Muscle of back (tissue), 11 donors: ENCODE results near the gene RBM10. TPM values are rescaled to one million over a fixed set of nuclear protein-coding genes. Genes with fewer than 3 reads are reported as not detected.

Experiments used
- DNase-seq, 3 donors: peaks; one replicate each; pipeline versions ENCODE4 v3.0.0 to v3.0.0-alpha.2; 2013
- polyA plus RNA-seq, 10 donors: library from polyadenylated mRNA; unstranded; fragments of 120-200 nt; gene quantifications; one replicate each; pipeline ENCODE4 v1.2.1, GENCODE V29; 2013; ENCODE audit not compliant: insufficient read length in 10 of 10

Gene RBM10
- polyA plus RNA-seq, 10 donors, result 28.6 to 43.4 (median 34.4) TPM

DNA sequence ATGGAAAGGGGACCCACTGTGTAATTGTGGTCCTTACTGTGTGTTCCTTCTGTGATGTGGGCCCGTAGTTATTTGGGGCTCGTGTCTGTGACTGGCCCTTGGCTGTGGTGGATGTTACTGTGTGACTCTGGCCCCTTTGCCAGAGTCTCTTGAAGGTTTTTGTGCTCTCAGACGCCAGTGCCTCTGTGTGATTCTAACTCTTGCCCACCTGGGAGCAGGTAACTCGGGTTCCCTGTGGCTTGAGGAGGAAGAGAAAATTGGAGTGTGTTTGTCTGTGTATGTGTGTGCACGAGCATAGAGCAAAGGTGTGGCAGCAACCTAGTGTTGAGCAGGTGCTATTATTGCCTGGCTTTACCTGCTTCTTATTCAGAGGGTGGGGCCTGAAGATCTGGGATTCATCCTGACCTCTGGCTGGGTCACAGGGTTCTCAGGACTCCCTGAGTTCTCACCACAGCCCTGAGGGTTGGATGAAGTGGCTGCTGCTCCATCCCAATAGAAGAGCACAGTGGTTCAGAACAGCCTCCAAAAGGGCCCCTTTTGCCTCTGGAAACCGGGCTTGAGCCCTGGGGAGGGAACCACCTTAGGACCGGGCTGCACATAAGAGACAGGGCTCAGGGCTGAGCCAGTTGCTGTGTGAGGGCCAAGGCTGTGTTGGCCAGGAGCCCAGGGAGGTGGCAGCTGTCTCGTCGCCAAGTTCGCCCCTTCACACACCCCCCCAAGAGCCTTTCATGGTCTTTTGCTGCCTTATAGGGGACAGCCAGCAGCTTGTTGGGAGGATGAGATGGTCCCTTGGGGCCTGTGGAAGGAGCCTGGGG, 1.3 kb downstream of the RBM10 start:
- peak in 1 of 3 donors; percentile 22 for DNase-seq

DNA sequence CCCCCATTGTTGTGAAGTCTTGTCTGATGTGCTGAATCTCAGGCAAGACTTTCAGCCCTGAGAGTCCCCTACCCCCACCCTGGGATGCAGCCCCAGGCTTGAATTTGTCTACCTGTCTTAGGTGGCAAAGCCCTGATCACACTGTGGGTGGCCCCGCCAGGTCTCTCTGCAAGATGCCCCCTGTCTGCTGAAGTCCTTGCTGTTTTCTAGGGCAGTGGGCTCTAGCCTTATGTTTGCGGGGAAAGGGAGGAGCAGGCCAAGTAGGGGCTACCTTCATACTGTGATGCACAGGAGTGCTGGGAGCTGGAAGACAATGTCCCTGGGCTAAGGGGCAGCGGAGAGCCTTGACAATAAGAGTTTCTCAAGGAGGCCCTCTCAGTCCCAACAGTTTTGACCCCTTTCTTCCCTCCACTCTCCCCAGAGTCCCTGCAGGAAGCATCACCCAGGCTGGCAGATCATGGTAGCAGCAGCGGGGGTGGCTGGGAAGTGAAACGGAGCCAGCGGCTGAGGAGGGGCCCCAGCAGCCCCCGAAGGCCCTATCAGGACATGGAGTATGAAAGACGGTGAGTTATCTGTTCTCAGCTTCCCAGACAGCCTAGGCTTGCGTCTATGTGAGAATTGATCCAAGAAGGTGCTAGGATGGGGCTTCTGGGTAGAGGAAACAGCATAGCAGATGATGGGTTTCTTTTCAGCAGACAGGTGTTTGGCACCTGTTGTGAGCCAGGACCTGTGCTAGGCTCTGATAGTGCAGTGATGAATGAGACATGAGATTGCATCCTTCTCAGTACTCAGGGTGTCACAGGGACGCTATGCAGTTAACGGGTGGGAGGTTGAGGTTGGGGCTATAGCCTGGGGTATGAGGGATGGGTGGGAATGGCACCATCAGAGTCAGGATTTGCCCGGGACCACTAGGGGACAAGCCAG, 2.2 kb downstream of the RBM10 start:
- DNase-seq, result no peak

DNA sequence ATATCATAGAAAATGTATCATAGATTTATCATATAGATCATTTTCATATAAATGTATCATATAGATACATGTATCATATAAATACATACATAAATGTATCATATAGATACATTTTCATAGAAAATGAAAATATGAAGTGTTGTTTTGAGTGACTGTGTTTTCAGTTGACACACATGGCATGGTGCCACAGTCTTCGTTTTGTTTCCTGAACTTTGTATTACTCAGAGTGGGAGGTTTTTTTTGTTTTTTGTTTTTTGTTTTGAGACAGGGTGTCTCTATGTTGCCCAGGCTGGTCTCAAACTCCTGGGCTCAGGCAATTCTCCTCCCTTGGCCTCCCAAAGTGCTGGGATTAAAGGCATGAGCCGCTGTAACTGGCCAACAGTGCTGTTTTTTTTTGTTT, 3.9 kb downstream of the RBM10 start:
- DNase-seq, result no peak

DNA sequence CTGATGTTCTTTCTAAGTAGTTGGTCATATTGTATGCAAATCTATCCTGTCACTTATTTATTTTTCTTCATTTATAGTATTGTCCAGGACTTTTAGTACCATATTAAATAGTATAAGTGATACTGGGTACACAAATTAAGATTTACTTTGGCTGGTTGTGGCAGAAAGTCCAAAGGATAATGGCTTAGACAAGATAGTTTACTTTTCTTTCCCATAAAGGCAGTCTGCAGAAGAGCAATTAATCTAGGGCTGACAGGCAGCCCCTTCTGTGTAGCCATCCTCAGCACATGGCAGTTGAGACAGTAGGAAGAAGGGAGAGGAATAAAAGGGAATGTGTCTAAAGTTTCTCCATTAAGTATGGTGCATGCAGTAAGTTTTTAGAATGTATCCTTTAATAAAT, 6.4 kb downstream of the RBM10 start:
- no peak for DNase-seq

DNA sequence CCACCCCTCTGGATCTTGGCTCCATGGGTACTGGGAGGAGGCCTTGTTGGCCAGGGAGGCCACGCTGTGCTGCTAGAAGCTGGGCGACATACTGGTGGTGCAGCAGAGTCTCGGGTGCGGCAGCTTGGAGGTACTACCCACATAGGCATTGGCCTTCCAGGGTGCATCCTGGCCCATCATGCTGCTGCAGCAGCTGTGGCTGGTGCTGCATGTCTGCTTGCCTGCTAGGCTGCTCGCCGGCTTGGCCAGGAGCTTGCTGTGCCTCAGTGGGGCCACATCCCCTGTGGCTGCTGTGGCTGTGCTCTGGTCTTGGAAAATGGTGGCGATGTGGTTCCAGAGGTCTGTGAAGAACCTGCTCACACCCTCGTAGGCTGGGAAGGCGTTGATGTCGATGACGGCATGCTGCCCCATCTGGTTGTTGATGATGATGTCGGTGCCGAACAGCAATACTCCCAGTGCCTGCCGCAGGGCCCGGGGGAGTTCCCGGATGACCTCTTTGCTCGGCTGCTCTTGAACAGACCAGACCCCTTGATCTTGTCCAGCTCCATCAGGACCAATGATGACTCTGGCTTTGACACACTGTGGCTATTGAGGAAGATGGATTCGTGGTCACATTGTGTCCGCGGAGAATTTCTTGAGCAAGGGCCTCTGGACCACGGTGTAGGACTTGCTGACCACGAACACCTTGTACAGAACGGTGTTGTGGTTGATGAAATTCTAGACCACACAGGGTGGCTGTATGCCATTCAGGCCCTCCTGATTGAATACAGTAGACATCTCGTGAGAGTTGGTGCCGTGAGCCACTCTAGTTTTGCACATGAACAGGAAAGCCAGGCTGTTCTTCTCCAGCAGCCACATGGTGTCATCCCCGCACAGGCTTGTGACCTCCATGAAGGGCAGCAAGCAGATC, 11.8 kb downstream of the RBM10 start:
- no peak for DNase-seq

DNA sequence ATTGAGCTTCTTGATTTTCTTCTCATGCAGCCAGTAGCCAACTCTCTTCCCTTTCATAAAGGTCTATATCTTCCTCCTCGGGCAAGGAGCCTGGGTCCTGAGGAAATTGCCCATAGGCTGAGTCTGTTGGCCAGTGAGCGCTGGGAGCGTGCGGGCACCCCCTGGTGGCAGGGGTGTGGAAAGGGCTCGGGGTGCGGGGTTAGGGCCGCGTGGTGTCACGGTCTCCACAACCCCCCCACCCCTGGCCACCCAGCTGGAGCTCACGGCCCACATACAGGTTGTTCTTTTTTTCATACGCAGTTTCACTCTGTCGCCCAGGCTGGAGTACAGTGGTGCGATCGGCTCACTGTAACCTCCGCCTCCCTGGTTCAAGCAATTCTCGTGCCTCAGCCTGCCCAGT, 13.1 kb downstream of the RBM10 start:
- DNase-seq, result no peak

GRCh38 chrX:47158781-47159180, 13.8 kb downstream of the RBM10 start:
- DNase-seq, result no peak

DNA sequence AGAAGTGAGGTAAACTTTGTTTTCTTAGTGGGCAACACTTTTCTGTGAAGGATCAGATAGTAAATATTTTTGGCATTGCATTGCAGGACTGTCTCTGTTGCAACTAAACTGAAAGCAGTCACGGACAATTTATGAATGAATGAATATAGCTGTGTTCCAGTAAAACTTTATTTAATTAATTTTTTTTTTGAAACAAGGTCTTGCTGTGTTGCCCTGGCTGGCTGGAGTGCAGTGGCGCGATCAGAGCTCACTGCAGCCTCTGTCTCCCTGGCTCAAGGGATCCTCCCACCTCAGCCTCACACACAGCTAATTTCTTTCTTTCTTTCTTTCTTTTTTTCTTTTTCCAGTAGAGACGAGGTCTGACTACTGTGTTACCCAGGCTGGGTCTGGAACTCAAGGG, 15.8 kb downstream of the RBM10 start:
- no peak for DNase-seq

DNA sequence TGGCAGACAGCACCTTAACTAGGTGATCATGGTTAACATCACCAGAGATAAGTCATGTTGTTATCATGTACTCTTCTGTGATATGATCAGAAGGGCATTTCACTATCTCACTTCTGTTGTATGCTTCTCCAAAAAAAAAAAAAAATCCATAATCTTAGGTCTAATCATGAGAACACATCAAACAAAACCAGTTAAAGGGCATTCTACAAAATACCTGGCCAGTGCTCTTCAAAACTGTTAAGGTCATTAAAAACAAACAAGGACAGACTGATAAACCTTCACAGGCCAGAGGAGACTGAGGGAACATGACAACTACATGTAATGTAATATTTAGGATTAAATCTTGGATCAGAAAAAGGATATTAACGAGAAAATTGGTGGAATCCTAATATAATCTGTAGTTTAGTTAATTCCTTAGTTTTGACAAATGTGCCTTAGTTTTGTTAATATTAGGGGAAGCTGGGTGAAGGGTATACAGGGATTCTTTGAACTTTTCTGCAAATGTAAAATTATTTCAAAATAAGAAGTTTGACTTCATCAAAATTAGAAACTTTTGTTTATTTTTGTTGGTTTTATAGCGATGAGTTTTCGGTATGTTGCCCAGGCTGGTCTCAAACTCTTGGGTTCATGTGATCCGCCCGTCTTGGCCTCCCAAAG, 18.0 kb downstream of the RBM10 start:
- DNase-seq, result no peak

DNA sequence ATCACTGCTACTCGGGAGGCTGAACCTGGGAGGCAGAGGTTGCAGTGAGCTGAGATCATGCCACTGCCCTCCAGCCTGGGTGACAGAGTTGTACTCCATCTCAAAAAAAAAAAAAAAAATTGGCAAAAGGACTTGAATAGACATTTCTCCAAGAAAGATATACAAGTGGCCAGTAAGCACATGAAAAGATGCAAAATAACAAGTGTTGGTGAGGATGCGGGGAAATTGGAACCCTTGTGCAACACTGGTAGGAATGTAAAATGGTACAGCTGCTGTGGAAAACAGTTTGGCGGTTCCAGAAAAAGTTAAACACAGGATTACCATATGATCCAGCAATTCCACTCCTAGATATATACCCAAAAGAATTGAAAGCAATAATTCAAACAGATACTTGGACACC, 19.4 kb downstream of the RBM10 start:
- DNase-seq, result no peak

DNA sequence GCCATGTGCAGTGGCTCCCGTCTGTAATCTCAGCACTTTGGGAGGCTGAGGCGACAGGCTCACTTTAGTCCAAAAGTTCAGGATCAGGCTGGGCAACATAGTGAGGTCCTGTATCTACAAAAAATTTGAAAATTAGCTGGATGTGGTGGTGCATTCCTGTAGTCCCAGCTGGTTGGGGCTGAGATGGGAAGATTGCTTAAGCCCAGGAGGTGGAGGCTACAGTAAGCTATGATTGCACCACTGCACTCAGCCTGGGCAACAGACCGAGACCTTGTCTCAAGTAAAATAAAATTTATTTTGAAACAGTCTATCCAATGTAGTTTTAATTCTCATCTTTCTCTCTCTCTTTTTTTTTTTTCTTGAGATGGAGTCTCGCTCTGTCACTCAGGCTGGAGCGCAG, 21.1 kb downstream of the RBM10 start:
- DNase-seq, result no peak

- DNase-seq, result no peak
These were observed 23.6 kb downstream of the RBM10 start for GRCh38 chrX:47168495-47169073.

GRCh38 chrX:47169273-47169672, 24.3 kb downstream of the RBM10 start:
- no peak for DNase-seq

GRCh38 chrX:47169726-47170515, 24.9 kb downstream of the RBM10 start:
- no peak for DNase-seq

DNA sequence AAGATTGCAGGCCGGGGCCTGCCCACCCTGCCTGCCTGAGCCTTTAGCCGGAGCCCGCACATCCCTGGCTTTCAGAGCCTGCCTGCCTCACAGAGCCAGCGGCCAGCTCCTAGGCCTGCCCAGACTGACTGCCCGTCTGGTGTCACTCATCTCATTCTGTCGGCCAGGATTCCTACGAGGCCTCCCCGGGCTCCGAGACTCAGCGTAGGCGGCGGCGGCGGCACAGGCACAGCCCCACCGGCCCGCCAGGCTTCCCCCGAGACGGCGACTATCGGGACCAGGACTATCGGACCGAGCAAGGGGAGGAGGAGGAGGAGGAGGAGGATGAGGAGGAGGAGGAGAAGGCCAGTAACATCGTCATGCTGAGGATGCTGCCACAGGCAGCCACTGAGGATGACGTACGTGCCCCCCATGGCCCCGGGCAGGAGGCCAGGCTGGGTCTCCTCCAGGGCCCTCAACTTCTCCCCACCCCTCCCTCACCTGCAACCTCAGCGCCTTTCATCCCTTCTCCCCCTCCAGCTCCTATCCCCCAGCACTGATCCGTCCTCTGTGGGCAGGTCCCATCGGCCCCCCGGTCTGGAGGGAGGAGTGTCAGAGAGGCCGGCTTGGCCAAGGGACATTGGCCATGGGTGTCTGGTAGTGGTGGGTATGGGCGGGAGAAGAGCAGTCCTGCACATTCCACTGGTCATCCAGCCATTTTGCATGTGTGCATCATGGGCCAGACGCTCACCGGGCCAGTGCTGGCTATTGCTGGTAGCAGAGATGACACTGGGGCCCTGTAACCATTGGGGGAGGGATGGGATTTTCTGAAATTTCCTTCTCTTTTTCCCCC, 26.1 kb downstream of the RBM10 start:
- DNase-seq, result no peak

DNA sequence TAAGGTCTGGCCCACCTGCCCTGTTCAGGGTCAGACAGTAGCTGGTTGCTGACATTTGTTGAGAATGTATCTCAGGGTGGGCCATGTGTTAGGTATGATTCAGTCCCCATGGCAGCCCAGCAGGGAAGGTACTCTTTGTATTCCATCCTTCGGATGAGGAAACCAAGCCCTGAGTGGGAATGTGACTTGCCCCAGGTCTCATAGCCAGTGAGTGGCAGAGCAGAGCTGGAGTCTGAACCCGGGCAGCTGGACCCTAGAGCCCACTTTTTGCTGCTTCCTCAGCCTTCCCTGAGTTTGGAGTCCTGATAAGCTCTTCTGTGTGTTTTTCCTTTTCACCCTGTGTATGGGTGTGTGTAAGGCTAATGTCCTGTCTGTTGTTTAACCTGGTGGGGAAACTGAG, 27.0 kb downstream of the RBM10 start:
- DNase-seq, result no peak

GRCh38 chrX:47172549-47172948, 27.5 kb downstream of the RBM10 start:
- DNase-seq, result no peak

GRCh38 chrX:47172971-47173792, 28.2 kb downstream of the RBM10 start:
- no peak for DNase-seq
